ENCODE data around the gene DLG1. TPM values are rescaled to one million over a fixed set of nuclear protein-coding genes. Genes with fewer than 3 reads are reported as not detected.

DLG1 gene
- polyA plus RNA-seq, 1 experiment: 58.9 TPM

GRCh38 chr3:197001106-197001971 lies 297.1 kb downstream of the DLG1 start:
- DNase-seq (ENCODE audit: low read depth, low spot score): no peak
- Histone ChIP-seq H3K9me3 (ENCODE audit: control insufficient read depth, insufficient read depth, low read length) (peaks cover 5% of the 10 kb centered on the region; the same call in 1 of the 2 replicates), H3K27ac (ENCODE audit: low read depth, low read length) (no peak overlapping the region), H3K4me3 (ENCODE audit: low read depth, low read length) (no peak overlapping the region), H3K27me3 (ENCODE audit: control insufficient read depth, insufficient read depth, low read length) (no peaks in the 10 kb centered on the region)
- ChIA-PET CTCF (interaction anchor here (0.7 to 1.0 kb wide), 2 partner anchors 267 to 466 kb away, joined by 3 read pairs; no protein-coding TSS in a partner anchor), POLR2A (no interaction called here)
- no peak for TF ChIP-seq CTCF (IDR thresholded peaks at IDR 0.05; ENCODE audit: low read depth, low read length)

GRCh38 chr3:197000211-197000610 lies 298.2 kb downstream of the DLG1 start:
- no peak for DNase-seq (ENCODE audit: low read depth, low spot score)
- no peaks in the 10 kb centered on the region for H3K27me3 ChIP-seq (ENCODE audit: control insufficient read depth, insufficient read depth, low read length)
- ChIA-PET POLR2A (no interaction called here), CTCF (no interaction called here)
- TF ChIP-seq CTCF (IDR thresholded peaks at IDR 0.05; ENCODE audit: low read depth, low read length): no peak
- no peak overlapping the region for H3K27ac ChIP-seq (ENCODE audit: low read depth, low read length)
- peaks cover 5% of the 10 kb centered on the region; the same call in 1 of the 2 replicates for H3K9me3 ChIP-seq (ENCODE audit: control insufficient read depth, insufficient read depth, low read length)
- H3K4me3 ChIP-seq (ENCODE audit: low read depth, low read length): no peak overlapping the region

DNA sequence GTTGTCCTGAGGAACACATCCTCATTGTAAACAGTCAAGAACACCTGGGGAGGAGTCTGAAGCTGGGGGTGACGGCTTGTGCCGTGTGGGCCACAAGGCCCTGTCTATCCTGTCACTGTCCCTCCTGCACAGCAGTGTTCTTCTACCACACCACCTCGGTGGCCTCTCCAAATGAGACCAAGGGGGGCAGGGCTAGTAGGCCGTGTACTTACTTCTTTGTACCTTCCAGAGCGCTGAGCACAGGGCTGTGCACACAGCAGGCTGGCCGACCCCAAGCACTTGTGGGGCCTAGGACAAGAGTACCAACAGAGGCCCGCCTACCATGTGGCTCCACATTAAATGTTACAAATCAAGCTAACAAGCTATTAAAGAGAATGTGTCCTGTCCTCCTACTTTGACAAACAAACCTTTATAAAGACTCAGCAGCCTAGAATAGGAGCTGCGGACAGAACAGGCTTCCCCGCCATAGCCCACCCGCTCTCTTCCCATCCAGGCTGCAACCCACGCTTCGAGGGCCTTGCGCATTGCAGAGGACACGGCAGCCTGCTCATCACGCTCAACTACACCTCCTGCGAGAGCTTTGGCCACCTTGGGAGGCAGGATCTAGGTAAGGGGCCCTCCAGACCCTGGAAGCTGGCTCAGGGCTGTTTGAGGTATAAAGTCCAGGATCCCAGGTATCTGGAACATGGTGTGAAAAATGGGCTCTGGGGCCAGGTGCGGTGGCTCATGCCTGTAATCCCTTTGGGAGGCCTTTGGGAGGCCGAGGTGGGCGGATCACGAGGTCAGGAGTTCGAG lies 299.2 kb downstream of the DLG1 start:
- Histone ChIP-seq H3K4me3 (ENCODE audit: low read depth, low read length) (no peak overlapping the region), H3K9me3 (ENCODE audit: control insufficient read depth, insufficient read depth, low read length) (peaks cover 5% of the 10 kb centered on the region; the same call in 1 of the 2 replicates), H3K27ac (ENCODE audit: low read depth, low read length) (no peak overlapping the region), H3K27me3 (ENCODE audit: control insufficient read depth, insufficient read depth, low read length) (no peaks in the 10 kb centered on the region)
- CTCF ChIA-PET: no interaction called here
- TF ChIP-seq CTCF (IDR thresholded peaks at IDR 0.05; ENCODE audit: low read depth, low read length): no peak
- DNase-seq (ENCODE audit: low read depth, low spot score): no peak
- POLR2A ChIA-PET: no interaction called here

DNA sequence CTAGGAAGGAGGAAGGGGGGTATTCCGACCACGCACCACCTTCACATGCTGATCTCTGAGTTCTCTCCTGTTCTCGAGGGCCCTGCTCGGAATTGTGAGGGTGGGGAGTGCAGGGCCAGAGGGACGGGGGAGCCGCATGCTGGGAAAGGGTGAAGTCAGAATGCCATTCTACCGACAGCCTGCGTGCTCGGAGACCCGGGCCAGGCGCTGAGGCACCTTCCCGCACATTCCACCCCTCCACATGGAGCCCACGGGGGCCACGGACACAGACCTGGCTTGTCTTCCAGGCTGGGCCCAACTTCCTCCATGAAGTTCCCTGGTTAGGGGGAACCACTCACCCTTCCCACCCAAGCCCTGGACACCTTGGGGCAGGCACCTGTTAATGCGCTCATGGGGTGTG lies 301.1 kb downstream of the DLG1 start:
- Histone ChIP-seq H3K27ac (ENCODE audit: low read depth, low read length) (no peak overlapping the region), H3K4me3 (ENCODE audit: low read depth, low read length) (no peak overlapping the region), H3K27me3 (ENCODE audit: control insufficient read depth, insufficient read depth, low read length) (no peaks in the 10 kb centered on the region), H3K9me3 (ENCODE audit: control insufficient read depth, insufficient read depth, low read length) (peaks cover 5% of the 10 kb centered on the region; the same call in 1 of the 2 replicates)
- no peak for TF ChIP-seq CTCF (IDR thresholded peaks at IDR 0.05; ENCODE audit: low read depth, low read length)
- DNase-seq (ENCODE audit: low read depth, low spot score): no peak
- ChIA-PET POLR2A (no interaction called here), CTCF (interaction anchor here (1.5 kb wide), 1 partner anchor 190 kb away, joined by 6 read pairs; no protein-coding TSS in a partner anchor)

Measured in AG04450 (cell line).